Astrocyte (in vitro differentiated cells and primary cell): ENCODE results near the gene LCE4A. TPM values are rescaled to one million over a fixed set of nuclear protein-coding genes. Genes with fewer than 3 reads are reported as not detected.

ENCODE experiments used
- DNase-seq: peaks from one replicate; pipeline ENCODE4 v3.0.0-alpha.2; 2010; ENCODE audit warnings: low read depth
- FAIRE-seq: peaks from 2 replicates; lab custom pipeline; 2011; peaks lifted over from hg19 to GRCh38; lab: Jason Lieb, UNC
- H2AFZ ChIP-seq: 2 replicates; pipeline ENCODE4 v1.6.0; 2012; ENCODE audit warnings: low read depth, low read length, inconsistent platforms
- H3K27ac ChIP-seq: 2 replicates; pipeline ENCODE4 v1.5.1; 2011; ENCODE audit warnings: low read depth, low read length, inconsistent platforms
- H3K27me3 ChIP-seq: 2 replicates; pipeline ENCODE4 v1.6.0; 2011; ENCODE audit warnings: low read length, inconsistent platforms; ENCODE audit not compliant: insufficient read depth
- H3K36me3 ChIP-seq: 2 replicates; pipeline ENCODE4 v1.5.1; 2011; ENCODE audit warnings: low read length, inconsistent platforms; ENCODE audit not compliant: insufficient read depth
- H3K4me1 ChIP-seq: 2 replicates; pipeline ENCODE4 v1.5.1; 2011; ENCODE audit warnings: low read length, inconsistent platforms; ENCODE audit not compliant: insufficient read depth
- H3K4me2 ChIP-seq: 2 replicates; pipeline ENCODE4 v1.6.0; 2012; ENCODE audit warnings: low read length, inconsistent platforms
- H3K4me3 ChIP-seq: 2 replicates; pipeline ENCODE4 v1.5.1; 2011; ENCODE audit warnings: low read depth, mild to moderate bottlenecking, low read length, inconsistent platforms; ENCODE audit not compliant: insufficient read depth
- H3K79me2 ChIP-seq: 2 replicates; pipeline ENCODE4 v1.6.0; 2012; ENCODE audit warnings: mild to moderate bottlenecking, low read length, inconsistent platforms; ENCODE audit not compliant: insufficient read depth
- H3K9ac ChIP-seq: 2 replicates; pipeline ENCODE4 v1.6.0; 2012; ENCODE audit warnings: mild to moderate bottlenecking, low read length, inconsistent platforms
- H3K9me3 ChIP-seq: 2 replicates; pipeline ENCODE4 v1.5.1; 2012; ENCODE audit warnings: low read depth, mild to moderate bottlenecking, low read length, inconsistent platforms; ENCODE audit not compliant: insufficient read depth
- H4K20me1 ChIP-seq: 2 replicates; pipeline ENCODE4 v1.6.0; 2012; ENCODE audit warnings: low read length, inconsistent platforms; ENCODE audit not compliant: insufficient read depth
- H3K27ac Mint-ChIP-seq: one replicate; pipeline ENCODE4 v1.8.0; 2021; ENCODE audit warnings: mild to moderate bottlenecking, mixed read lengths; ENCODE audit not compliant: unreplicated experiment
- H3K27me3 Mint-ChIP-seq: one replicate; pipeline ENCODE4 v1.8.0; 2021; ENCODE audit warnings: low read depth, mixed read lengths; ENCODE audit not compliant: unreplicated experiment
- H3K36me3 Mint-ChIP-seq: one replicate; pipeline ENCODE4 v1.8.0; 2021; ENCODE audit warnings: low read depth, mixed read lengths; ENCODE audit not compliant: unreplicated experiment
- H3K4me1 Mint-ChIP-seq: one replicate; pipeline ENCODE4 v1.8.0; 2021; ENCODE audit warnings: low read depth, mixed read lengths; ENCODE audit not compliant: unreplicated experiment
- H3K4me3 Mint-ChIP-seq: one replicate; pipeline ENCODE4 v1.8.0; 2021; ENCODE audit warnings: mild to moderate bottlenecking, moderate library complexity, mixed read lengths; ENCODE audit not compliant: unreplicated experiment
- H3K9me3 Mint-ChIP-seq: one replicate; pipeline ENCODE4 v1.8.0; 2021; ENCODE audit warnings: mild to moderate bottlenecking, mixed read lengths; ENCODE audit not compliant: unreplicated experiment
- EZH2 ChIP-seq: IDR thresholded peaks from 2 replicates; pipeline ENCODE4 v1.6.1; 2012; ENCODE audit warnings: mild to moderate bottlenecking, low read length, inconsistent platforms; ENCODE audit not compliant: insufficient read depth
- total RNA-seq: library from RNA; stranded (reverse); gene quantifications from 2 replicates; pipeline ENCODE4 v1.2.1, GENCODE V29; 2021
- TF ChIP-seq, protein P1 (sequence below): IDR thresholded peaks from 2 replicates; pipeline ENCODE4 v1.5.1; 2011; ENCODE audit warnings: low read depth, mild to moderate bottlenecking, inconsistent platforms, low read length, moderate library complexity; ENCODE audit not compliant: insufficient read depth

LCE4A gene
- total RNA-seq, 1 donor from 2014 or later: not detected

DNA sequence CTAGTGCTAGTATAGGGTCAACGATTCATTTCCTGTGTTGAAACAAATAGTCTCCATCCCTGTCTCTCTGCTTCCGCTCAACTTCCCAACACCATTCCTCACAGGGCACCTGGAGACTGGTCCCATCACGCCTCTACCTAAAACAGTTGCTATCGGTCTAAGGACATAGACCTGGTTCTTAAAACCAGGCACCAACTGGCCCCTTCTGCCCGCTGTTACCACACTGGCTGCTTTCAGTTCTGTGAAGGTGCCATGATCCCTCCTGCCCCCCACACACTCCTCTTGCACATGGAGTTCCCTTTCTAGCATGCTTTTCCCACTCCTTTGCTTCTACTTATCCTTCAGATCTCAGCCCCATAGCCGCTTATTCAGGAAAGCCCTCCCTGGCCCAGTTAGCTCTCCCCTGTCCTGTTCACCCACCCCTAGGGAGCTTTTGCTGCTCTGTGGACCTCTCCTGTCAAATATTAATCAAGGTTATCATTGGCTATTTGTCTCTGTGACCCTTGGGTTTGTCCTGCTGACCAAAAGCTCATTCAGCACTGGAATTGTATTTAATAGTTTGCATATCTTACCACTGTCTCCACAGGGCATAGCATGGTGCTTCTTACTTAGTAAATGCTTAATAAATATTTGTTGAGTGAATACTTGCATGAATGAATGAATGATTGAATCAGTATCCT, 37.9 kb downstream of the LCE4A start:
- H3K27ac Mint-ChIP-seq: no peak overlapping the region

DNA sequence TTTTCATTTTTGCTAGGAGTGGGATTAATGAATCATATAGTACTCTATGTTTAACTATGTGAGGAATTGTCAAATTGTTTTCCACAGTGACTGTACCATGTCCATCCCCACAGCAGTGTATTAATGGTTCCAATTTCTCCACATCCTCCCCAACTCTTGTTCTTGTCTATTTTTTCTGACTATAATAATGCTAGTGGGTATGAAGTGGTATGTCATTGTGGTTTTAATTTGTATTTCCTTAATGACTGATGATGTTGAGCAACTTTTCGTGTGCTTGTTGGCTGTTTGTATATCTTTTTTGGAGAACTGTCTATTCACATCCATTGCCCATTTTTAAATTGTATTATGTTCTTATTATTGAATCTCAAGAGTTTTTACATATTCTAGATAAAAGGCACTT, 39.9 kb downstream of the LCE4A start:
- no peaks in the 10 kb centered on the region for H4K20me1 ChIP-seq
- peaks cover 3% of the 10 kb centered on the region for H3K4me1 ChIP-seq
- no peaks in the 10 kb centered on the region for H3K9me3 Mint-ChIP-seq
- H3K9me3 ChIP-seq: no peaks in the 10 kb centered on the region
- H3K27me3 ChIP-seq: no peaks in the 10 kb centered on the region
- peaks cover 5% of the 10 kb centered on the region for H3K4me1 Mint-ChIP-seq
- no peak overlapping the region for H3K27ac ChIP-seq
- no peaks in the 10 kb centered on the region for H3K36me3 ChIP-seq
- H3K4me2 ChIP-seq: no peak overlapping the region
- no peak overlapping the region for H3K27ac Mint-ChIP-seq
- no peak overlapping the region for H3K4me3 Mint-ChIP-seq
- H3K27me3 Mint-ChIP-seq: peaks cover under 1% of the 10 kb centered on the region
- H3K36me3 Mint-ChIP-seq: no peaks in the 10 kb centered on the region
- H3K4me3 ChIP-seq: no peak overlapping the region
- no peak overlapping the region for H3K9ac ChIP-seq
- TF ChIP-seq, protein P1, sequence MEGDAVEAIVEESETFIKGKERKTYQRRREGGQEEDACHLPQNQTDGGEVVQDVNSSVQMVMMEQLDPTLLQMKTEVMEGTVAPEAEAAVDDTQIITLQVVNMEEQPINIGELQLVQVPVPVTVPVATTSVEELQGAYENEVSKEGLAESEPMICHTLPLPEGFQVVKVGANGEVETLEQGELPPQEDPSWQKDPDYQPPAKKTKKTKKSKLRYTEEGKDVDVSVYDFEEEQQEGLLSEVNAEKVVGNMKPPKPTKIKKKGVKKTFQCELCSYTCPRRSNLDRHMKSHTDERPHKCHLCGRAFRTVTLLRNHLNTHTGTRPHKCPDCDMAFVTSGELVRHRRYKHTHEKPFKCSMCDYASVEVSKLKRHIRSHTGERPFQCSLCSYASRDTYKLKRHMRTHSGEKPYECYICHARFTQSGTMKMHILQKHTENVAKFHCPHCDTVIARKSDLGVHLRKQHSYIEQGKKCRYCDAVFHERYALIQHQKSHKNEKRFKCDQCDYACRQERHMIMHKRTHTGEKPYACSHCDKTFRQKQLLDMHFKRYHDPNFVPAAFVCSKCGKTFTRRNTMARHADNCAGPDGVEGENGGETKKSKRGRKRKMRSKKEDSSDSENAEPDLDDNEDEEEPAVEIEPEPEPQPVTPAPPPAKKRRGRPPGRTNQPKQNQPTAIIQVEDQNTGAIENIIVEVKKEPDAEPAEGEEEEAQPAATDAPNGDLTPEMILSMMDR: no peak
- no peak for TF ChIP-seq EZH2
- no peak overlapping the region for H2AFZ ChIP-seq
- FAIRE-seq: no peak
- DNase-seq: no peak
- no peaks in the 10 kb centered on the region for H3K79me2 ChIP-seq

More for the DNA sequence above, 37.9 kb downstream of the LCE4A start:
- Histone ChIP-seq H3K27me3 (no peaks in the 10 kb centered on the region), H3K79me2 (no peaks in the 10 kb centered on the region), H2AFZ (no peak overlapping the region), H3K9me3 (no peaks in the 10 kb centered on the region), H3K36me3 (no peaks in the 10 kb centered on the region), H4K20me1 (no peaks in the 10 kb centered on the region), H3K4me1 (no peaks in the 10 kb centered on the region), H3K9ac (no peak overlapping the region), H3K4me2 (no peak overlapping the region), H3K4me3 (no peak overlapping the region), H3K27ac (no peak overlapping the region)
- H3K27me3 Mint-ChIP-seq: peaks cover 7% of the 10 kb centered on the region
- H3K4me3 Mint-ChIP-seq: no peak overlapping the region
- FAIRE-seq (no peak), DNase-seq (no peak)
- no peaks in the 10 kb centered on the region for H3K36me3 Mint-ChIP-seq
- TF ChIP-seq EZH2: no peak
- TF ChIP-seq, protein P1: no peak
- peaks cover 2% of the 10 kb centered on the region for H3K4me1 Mint-ChIP-seq
- H3K9me3 Mint-ChIP-seq: no peaks in the 10 kb centered on the region

DNA sequence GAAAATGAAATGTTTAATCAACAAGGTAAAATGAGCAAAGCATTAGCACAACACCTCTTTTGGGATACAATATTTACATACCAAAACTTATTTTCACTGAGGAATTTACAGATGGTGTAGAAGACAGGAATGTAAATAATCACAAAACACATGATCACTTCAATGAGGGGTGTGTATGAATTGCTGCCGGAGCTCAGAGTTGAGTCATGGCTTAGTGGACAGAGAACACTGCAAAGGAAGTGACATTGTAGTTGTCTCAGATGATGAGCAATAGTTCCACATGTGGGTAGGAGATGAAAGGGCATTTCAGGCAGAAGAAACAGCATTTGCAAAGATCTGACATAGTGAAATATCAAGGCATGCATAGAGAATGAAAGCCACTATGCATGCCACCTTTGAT, 44.3 kb downstream of the LCE4A start:
- H3K4me1 Mint-ChIP-seq: peaks cover 4% of the 10 kb centered on the region
- H4K20me1 ChIP-seq: no peaks in the 10 kb centered on the region
- no peak overlapping the region for H3K4me3 ChIP-seq
- H3K36me3 ChIP-seq: no peaks in the 10 kb centered on the region
- no peaks in the 10 kb centered on the region for H3K9me3 Mint-ChIP-seq
- peak overlapping the region; percentile 17 for H3K27ac Mint-ChIP-seq
- H3K9ac ChIP-seq: no peak overlapping the region
- H2AFZ ChIP-seq: no peak overlapping the region
- H3K36me3 Mint-ChIP-seq: no peaks in the 10 kb centered on the region
- H3K4me3 Mint-ChIP-seq: no peak overlapping the region
- peak; percentile 39 for DNase-seq
- peaks cover 3% of the 10 kb centered on the region for H3K4me1 ChIP-seq
- H3K27ac ChIP-seq: no peak overlapping the region
- H3K9me3 ChIP-seq: no peaks in the 10 kb centered on the region
- no peak for TF ChIP-seq EZH2
- TF ChIP-seq, protein P1: no peak
- peak overlapping the region; percentile 47 for H3K4me2 ChIP-seq
- peak; percentile 85 for FAIRE-seq
- H3K27me3 Mint-ChIP-seq: no peaks in the 10 kb centered on the region
- no peaks in the 10 kb centered on the region for H3K79me2 ChIP-seq
- H3K27me3 ChIP-seq: no peaks in the 10 kb centered on the region
